ENCODE measurements around the gene SNX18. TPM values are rescaled to one million over a fixed set of nuclear protein-coding genes. Genes with fewer than 3 reads are reported as not detected.
"Not testable (repeated sequence)": the region's sequence is repeated elsewhere in the genome, so short reads cannot be mapped to it uniquely, and the experiment has no call there.

SNX18 gene
- total and polyA plus RNA-seq, 2 donors (not counting 1 experiment from before 2014, with no cell fraction given) = 10.6 to 31.6 TPM

DNA sequence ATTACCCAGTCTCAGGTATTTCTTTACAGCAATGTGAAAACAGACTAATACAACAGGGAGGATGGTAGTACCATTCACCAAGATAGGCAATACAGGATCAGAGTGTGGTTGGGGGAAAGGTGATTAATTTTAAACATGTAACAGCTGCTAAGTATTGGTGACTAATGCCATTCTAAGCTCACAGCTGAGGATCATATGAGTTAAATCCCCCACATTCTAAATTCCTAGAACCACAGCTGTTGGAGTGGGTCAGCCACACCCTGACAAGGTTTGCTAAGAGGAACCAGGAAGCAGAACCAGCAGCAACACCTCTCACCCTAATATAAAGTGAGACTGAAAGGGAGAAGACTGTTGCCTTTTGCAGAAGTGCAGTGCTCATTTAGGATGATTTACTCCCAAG, 37.3 kb upstream of the SNX18 start:
- no peak for ATAC-seq (ENCODE audit: low read depth)
- CTCF ChIA-PET = interaction anchor here (3.3 kb wide), 1 partner anchor 10 kb away, joined by 19 read pairs; no protein-coding TSS in a partner anchor
- TF ChIP-seq, protein P1, sequence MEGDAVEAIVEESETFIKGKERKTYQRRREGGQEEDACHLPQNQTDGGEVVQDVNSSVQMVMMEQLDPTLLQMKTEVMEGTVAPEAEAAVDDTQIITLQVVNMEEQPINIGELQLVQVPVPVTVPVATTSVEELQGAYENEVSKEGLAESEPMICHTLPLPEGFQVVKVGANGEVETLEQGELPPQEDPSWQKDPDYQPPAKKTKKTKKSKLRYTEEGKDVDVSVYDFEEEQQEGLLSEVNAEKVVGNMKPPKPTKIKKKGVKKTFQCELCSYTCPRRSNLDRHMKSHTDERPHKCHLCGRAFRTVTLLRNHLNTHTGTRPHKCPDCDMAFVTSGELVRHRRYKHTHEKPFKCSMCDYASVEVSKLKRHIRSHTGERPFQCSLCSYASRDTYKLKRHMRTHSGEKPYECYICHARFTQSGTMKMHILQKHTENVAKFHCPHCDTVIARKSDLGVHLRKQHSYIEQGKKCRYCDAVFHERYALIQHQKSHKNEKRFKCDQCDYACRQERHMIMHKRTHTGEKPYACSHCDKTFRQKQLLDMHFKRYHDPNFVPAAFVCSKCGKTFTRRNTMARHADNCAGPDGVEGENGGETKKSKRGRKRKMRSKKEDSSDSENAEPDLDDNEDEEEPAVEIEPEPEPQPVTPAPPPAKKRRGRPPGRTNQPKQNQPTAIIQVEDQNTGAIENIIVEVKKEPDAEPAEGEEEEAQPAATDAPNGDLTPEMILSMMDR (IDR thresholded peaks at IDR 0.05) = no peak
- no peak for TF ChIP-seq EZH2 (IDR thresholded peaks at IDR 0.05; ENCODE audit: borderline replicate concordance, insufficient read depth, low read depth, low read length, poor library complexity, severe bottlenecking)
- Mint-ChIP-seq H3K27ac (no peak overlapping the region), H3K4me3 (no peak overlapping the region), H3K4me1 (peaks cover 6% of the 10 kb centered on the region), H3K27me3 (peaks cover 40% of the 10 kb centered on the region), H3K9me3 (ENCODE audit: insufficient read depth) (no peaks in the 10 kb centered on the region)
- Histone ChIP-seq H3K79me2 (ENCODE audit: control insufficient read depth, insufficient read depth, low read length) (no peaks in the 10 kb centered on the region), H3K27me3 (replicated peaks in 1 of 4; ENCODE audit: control extremely low read depth in 1 of 4, control insufficient read depth in 3 of 4, insufficient read depth in 4 of 4, low read length in 3 of 4) (peaks cover 0 to 8% (median 3%) of the 10 kb centered on the region in 4 experiments), H3K4me2 (replicated peaks; ENCODE audit: low read depth, low read length, poor library complexity, severe bottlenecking) (no peak overlapping the region), H3K9me3 (ENCODE audit: control extremely low read depth in 1 of 3, control insufficient read depth in 2 of 3, insufficient read depth in 1 of 3, low read length in 2 of 3) (no peaks in the 10 kb centered on the region), H3K27ac (ENCODE audit: low read length in 2 of 2) (no peak overlapping the region), H2AFZ (ENCODE audit: insufficient read depth, low read depth, low read length, poor library complexity, severe bottlenecking) (no peak overlapping the region), H4K20me1 (ENCODE audit: control insufficient read depth, insufficient read depth, low read length, poor library complexity, severe bottlenecking) (no peaks in the 10 kb centered on the region), H3K4me1 (ENCODE audit: control insufficient read depth in 2 of 2, insufficient read depth in 2 of 2, low read length in 2 of 2) (no peaks in the 10 kb centered on the region), H3K9ac (ENCODE audit: low read length) (no peak overlapping the region), H3K36me3 (replicated peaks in 1 of 2; ENCODE audit: control extremely low read depth in 1 of 2, control insufficient read depth in 1 of 2, extremely low read depth in 1 of 2, insufficient read depth in 2 of 2, low read length in 1 of 2) (no peaks in the 10 kb centered on the region), H3K4me3 (ENCODE audit: control extremely low read depth in 1 of 5, extremely low read depth in 1 of 5, insufficient read depth in 1 of 5, low read depth in 2 of 5, low read length in 4 of 5) (no peak overlapping the region)
- POLR2A ChIA-PET = no interaction called here
- intact Hi-C loops (cut with micrococcal nuclease) = no loop called here
- no peak for DNase-seq

- H3K27me3 Mint-ChIP-seq = peaks cover 26% of the 10 kb centered on the region
- no peaks in the 10 kb centered on the region for H3K36me3 ChIP-seq (replicated peaks in 1 of 2; ENCODE audit: control extremely low read depth in 1 of 2, control insufficient read depth in 1 of 2, extremely low read depth in 1 of 2, insufficient read depth in 2 of 2, low read length in 1 of 2)
- DNase-seq (no peak), ATAC-seq (ENCODE audit: low read depth) (no peak)
- no peak overlapping the region for H2AFZ ChIP-seq (ENCODE audit: insufficient read depth, low read depth, low read length, poor library complexity, severe bottlenecking)
- CTCF ChIA-PET = interaction anchor here (0.6 kb wide), 1 partner anchor 245 kb away, joined by 4 read pairs; no protein-coding TSS in a partner anchor
- no peaks in the 10 kb centered on the region for H4K20me1 ChIP-seq (ENCODE audit: control insufficient read depth, insufficient read depth, low read length, poor library complexity, severe bottlenecking)
- H3K27me3 ChIP-seq (replicated peaks in 1 of 4; ENCODE audit: control extremely low read depth in 1 of 4, control insufficient read depth in 3 of 4, insufficient read depth in 4 of 4, low read length in 3 of 4) = no peaks in the 10 kb centered on the region
- H3K9me3 ChIP-seq (ENCODE audit: control extremely low read depth in 1 of 3, control insufficient read depth in 2 of 3, insufficient read depth in 1 of 3, low read length in 2 of 3) = no peaks in the 10 kb centered on the region
- intact Hi-C loops (cut with micrococcal nuclease) = no loop called here
- POLR2A ChIA-PET = no interaction called here
- H3K27ac ChIP-seq (ENCODE audit: low read length in 2 of 2) = no peak overlapping the region
- no peak overlapping the region for H3K4me3 ChIP-seq (ENCODE audit: control extremely low read depth in 1 of 5, extremely low read depth in 1 of 5, insufficient read depth in 1 of 5, low read depth in 2 of 5, low read length in 4 of 5)
- H3K4me1 Mint-ChIP-seq = peaks cover 6% of the 10 kb centered on the region
- no peak overlapping the region for H3K27ac Mint-ChIP-seq
- H3K9me3 Mint-ChIP-seq (ENCODE audit: insufficient read depth) = no peaks in the 10 kb centered on the region
- TF ChIP-seq, protein P1 (IDR thresholded peaks at IDR 0.05) = no peak
- no peak for TF ChIP-seq EZH2 (IDR thresholded peaks at IDR 0.05; ENCODE audit: borderline replicate concordance, insufficient read depth, low read depth, low read length, poor library complexity, severe bottlenecking)
- 94% methylated on average over 4 of the region's 5 CpGs for WGBS (ENCODE audit: insufficient coverage)
- H3K79me2 ChIP-seq (ENCODE audit: control insufficient read depth, insufficient read depth, low read length) = no peaks in the 10 kb centered on the region
- no peak overlapping the region for H3K4me2 ChIP-seq (replicated peaks; ENCODE audit: low read depth, low read length, poor library complexity, severe bottlenecking)
- H3K4me1 ChIP-seq (ENCODE audit: control insufficient read depth in 2 of 2, insufficient read depth in 2 of 2, low read length in 2 of 2) = no peaks in the 10 kb centered on the region
- H3K9ac ChIP-seq (ENCODE audit: low read length) = no peak overlapping the region
- H3K4me3 Mint-ChIP-seq = no peak overlapping the region
Measured at GRCh38 chr5:54484219-54484894, 33.2 kb upstream of the SNX18 start.

- H3K4me1 ChIP-seq (ENCODE audit: control insufficient read depth in 2 of 2, insufficient read depth in 2 of 2, low read length in 2 of 2); H3K4me2 ChIP-seq (replicated peaks; ENCODE audit: low read depth, low read length, poor library complexity, severe bottlenecking); H3K27me3 ChIP-seq (replicated peaks in 1 of 4; ENCODE audit: control extremely low read depth in 1 of 4, control insufficient read depth in 3 of 4, insufficient read depth in 4 of 4, low read length in 3 of 4); DNase-seq; H3K9me3 ChIP-seq (ENCODE audit: control extremely low read depth in 1 of 3, control insufficient read depth in 2 of 3, insufficient read depth in 1 of 3, low read length in 2 of 3); H3K4me1 Mint-ChIP-seq; H2AFZ ChIP-seq (ENCODE audit: insufficient read depth, low read depth, low read length, poor library complexity, severe bottlenecking); H3K36me3 ChIP-seq (replicated peaks in 1 of 2; ENCODE audit: control extremely low read depth in 1 of 2, control insufficient read depth in 1 of 2, extremely low read depth in 1 of 2, insufficient read depth in 2 of 2, low read length in 1 of 2); POLR2A ChIA-PET; H3K27ac Mint-ChIP-seq; H3K9ac ChIP-seq (ENCODE audit: low read length); H4K20me1 ChIP-seq (ENCODE audit: control insufficient read depth, insufficient read depth, low read length, poor library complexity, severe bottlenecking); H3K27ac ChIP-seq (ENCODE audit: low read length in 2 of 2); CTCF ChIA-PET; H3K4me3 ChIP-seq (ENCODE audit: control extremely low read depth in 1 of 5, extremely low read depth in 1 of 5, insufficient read depth in 1 of 5, low read depth in 2 of 5, low read length in 4 of 5); H3K9me3 Mint-ChIP-seq (ENCODE audit: insufficient read depth); H3K79me2 ChIP-seq (ENCODE audit: control insufficient read depth, insufficient read depth, low read length); H3K4me3 Mint-ChIP-seq; ATAC-seq (ENCODE audit: low read depth); intact Hi-C loops (cut with micrococcal nuclease): not testable (repeated sequence)
- peaks cover 21% of the 10 kb centered on the region for H3K27me3 Mint-ChIP-seq
Measured at GRCh38 chr5:54485659-54486058, 31.9 kb upstream of the SNX18 start.
